NCI-H1694 treated with DMSO at 0.1 percent for 48 hours (cell line): Measurements from ENCODE around the gene FETUB.
"Not testable (repeated sequence)": the region's sequence is repeated elsewhere in the genome, so short reads cannot be mapped to it uniquely, and the experiment has no call there.

Source experiments
- DNase-seq: peaks from one replicate; lab custom pipeline; 2025; lab: John Stamatoyannopoulos, UW

Gene FETUB

DNA sequence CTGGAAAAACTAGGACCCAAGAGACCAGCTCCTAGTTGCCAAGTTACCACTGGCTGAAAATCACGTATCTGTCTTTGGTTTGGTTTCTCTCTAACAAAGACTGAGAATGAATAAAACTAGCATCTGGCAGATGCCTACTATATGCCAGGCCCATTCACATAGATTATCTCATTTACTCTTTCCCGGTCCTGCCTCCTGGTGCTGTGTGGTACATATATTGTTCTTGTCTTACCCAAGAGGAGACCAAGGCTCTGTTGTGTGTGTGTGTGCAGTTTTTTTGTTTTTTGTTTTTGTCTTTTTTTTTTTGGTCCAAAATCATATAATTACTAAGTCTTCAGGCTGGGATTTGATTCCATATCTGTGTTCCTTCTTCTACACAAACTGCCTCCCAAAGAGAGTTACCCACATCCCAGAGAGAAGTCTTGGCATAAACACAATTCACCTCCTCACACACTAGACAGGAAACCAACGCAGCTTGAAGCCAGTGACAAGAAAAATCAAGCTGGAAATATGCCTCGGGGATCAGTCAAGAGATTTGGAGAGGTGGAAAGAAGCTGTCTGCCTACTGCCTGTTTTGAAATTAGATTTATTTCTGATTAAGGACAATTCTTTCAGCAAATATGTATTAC is 26.4 kb upstream of the FETUB start:
- DNase-seq: no peak

DNA sequence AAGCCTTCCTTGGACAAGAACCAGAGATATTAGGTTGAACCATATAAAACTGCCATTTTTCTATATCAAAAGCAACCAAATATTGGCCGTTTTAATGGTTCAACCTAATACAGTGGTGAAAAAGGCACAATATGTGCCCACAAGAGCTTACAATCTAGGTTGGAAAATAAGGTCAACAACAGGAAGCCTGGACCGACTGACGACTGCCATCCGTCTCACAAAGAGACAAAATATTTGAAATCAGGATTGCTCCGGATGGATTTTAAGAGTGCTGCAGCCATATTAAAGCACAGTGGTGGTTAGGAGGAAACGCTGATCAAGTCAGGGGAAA is 26.0 kb upstream of the FETUB start:
- no peak for DNase-seq

DNA sequence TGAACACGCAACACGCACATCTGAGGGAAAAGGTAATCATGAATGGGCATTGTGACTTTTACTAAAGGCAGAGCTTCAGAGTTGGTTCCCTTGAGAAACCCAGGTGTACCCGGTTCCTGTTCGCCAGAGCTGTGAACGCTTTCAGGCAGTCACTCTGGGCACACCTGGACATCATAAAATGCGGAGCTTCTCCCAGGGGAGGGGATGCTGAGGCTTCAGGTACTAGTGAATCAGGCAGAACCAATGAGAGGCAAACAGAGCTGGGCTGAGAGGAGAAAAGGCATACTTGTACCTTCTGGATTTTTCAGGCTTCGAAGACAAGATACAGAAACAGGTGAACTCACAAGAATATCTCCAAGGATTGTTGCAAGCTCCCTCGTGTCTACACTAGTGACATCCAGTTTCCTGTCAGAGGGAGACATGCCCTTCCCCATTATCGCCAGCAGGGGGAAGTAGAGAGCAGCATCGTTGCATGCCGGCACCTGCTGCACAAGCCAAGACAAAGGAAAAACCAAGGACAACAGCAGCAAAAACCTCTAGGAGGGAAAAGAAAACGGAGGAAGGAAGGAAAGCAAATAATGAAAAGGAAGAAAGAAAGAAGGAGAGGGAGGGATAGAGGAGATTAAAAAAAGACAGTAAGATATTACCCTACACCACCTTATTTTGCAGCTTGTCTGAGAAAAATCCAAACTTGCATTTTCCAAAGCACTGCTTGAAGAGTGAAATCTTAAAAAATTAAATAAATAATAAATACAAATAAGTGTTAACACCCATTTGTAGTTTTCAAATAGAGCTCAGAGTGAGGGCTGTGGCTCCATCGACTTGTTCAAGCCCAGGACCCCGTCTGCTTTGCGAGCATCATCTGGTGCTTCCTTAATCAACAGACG is 25.4 kb upstream of the FETUB start:
- DNase-seq: peak; percentile 82

DNA sequence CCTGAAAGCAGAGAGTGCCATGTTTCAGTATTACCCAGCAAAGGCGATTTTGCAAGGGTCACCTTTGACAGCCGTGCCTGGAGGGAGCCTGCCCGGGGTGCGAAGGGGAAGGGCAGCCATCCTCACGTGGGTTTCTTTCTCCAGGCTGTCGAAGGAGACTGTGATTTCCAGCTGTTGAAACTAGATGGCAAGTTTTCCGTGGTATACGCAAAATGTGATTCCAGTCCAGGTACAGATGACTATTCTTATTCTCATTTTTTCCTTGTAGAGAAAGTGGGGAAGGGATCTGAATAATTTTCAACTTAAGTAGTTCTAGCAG is 23.9 kb upstream of the FETUB start:
- DNase-seq: no peak

DNA sequence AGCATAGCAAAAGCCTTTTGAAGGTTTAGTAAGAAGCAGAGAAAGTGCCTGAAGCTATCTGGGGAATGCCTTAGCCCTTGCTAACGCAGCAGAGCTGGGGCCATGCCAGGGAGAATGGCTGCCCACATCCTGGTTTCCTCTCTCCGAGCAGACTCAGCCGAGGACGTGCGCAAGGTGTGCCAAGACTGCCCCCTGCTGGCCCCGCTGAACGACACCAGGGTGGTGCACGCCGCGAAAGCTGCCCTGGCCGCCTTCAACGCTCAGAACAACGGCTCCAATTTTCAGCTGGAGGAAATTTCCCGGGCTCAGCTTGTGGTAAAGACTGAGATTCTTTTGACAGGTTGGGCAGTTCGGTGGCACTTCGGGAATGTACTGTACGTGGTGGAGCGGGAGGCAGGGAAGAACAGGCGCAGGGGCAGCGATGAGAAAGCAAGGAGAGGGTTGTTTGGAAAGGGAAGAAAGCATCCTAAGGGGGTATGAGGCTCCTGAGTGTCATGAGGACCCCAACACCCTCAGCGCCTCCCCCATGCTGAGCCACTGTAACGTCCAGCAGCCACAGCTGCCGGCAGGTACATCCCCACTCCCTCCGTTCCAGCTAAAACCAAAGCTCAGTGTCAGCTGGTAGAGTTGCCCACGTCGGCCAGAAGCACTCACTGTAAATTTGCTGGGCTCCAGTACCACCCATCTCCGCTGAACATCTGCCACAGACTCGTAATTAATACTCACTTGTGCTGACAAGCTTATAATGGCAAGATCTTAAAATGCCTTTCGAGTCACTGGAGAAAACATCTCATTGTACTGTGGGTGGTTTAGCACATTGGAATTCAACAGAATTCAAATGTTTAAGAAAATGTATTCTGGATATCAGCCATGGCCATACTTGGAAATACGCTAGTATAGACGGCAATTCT is 22.9 kb upstream of the FETUB start:
- peak; percentile 84 for DNase-seq

DNA sequence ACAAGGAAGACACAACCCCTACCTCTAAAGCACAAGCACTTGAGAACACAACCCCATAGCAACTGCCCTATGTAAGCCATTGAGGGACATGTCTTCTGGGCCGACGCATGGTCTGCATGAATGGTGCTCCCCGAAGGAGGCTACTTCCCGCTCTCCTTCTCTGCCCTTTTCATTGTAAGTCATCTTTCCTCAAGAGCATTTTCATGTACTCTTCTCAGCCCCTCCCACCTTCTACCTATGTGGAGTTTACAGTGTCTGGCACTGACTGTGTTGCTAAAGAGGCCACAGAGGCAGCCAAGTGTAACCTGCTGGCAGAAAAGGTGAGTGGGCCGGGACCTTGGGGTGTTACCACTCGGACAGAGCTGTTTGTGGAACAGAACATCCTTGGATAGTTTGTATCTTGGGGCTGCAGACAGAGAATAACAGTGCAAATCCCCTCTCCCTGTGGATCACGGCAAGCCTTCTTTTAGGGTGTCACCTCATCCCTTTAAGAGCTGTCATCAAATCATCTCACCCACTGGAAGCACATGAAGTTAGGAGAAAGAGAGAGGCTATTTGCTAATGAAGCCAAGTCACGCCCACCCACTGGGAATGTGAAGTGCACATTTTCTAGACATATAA is 21.8 kb upstream of the FETUB start:
- no peak for DNase-seq

DNA sequence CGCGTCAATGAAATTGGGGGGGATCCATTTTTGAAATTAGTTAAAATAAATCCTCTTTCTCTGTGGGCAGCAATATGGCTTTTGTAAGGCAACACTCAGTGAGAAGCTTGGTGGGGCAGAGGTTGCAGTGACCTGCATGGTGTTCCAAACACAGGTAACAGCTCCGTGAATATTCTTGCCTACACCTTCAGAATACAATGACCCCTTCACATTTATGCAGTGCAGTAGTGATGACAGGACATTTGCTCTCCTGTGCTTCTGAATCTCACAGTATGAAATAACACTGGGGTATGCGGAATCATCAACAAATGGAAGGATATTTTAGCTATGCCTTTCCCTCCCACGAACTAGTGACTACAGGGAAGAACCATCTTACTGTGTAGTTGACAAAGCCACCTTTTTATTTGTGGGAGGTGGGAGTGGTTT is 20.4 kb upstream of the FETUB start:
- no peak for DNase-seq

DNA sequence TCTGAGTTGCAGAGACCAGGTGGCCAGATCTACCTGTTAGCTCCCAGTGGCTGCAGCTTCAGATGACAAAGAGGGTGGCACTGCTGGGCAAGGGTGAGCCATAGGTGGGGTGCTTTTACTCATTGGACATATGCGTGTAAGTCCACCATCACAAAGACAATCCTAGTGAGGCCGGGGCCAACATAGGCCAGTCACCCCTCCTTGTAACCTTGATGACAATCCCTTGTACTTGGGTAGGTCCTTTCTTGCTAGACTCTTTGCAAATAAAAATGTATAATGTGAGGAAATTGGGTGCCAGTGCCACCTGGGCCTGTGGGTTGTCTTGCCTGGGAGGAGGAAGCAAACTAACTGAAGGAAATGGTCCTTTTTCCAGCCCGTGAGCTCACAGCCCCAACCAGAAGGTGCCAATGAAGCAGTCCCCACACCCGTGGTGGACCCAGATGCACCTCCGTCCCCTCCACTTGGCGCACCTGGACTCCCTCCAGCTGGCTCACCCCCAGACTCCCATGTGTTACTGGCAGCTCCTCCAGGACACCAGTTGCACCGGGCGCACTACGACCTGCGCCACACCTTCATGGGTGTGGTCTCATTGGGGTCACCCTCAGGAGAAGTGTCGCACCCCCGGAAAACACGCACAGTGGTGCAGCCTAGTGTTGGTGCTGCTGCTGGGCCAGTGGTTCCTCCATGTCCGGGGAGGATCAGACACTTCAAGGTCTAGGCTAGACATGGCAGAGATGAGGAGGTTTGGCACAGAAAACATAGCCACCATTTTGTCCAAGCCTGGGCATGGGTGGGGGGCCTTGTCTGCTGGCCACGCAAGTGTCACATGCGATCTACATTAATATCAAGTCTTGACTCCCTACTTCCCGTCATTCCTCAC is 19.7 kb upstream of the FETUB start:
- DNase-seq: no peak

DNA sequence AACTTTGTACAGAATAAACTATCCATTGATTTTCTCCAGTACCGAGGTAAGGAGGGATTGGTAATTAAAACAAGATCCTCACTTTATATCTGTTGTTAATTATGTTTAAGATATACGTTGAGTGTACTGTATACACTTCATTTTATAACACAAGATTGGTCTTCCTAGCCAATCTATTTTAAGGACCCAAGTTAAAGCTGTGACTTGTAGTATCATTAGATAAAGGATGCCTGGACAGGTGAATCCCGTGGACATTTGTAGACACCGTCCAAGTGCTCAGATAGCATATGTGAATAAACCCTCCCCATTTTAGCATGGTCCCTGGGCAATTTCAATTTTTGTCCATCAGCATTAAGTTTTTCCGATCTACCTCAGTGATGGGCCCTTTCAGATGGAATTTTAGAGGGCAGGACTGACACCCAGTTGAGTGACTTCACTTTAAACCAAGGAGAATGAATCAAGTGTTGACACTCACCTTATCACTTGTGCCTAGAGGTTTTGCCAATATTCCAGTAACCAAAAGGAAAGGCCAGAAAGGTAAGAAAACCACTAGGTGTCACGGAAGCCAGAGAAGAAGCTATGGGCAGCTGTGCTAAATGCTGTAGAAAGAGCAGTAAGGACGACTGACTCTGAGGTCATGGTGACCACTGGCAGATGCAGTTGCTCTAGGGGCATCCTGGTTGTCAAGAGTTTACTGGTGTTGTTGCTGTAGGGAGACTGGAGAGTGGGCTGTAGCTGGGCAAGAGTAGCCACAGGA is 18.1 kb upstream of the FETUB start:
- no peak for DNase-seq

DNA sequence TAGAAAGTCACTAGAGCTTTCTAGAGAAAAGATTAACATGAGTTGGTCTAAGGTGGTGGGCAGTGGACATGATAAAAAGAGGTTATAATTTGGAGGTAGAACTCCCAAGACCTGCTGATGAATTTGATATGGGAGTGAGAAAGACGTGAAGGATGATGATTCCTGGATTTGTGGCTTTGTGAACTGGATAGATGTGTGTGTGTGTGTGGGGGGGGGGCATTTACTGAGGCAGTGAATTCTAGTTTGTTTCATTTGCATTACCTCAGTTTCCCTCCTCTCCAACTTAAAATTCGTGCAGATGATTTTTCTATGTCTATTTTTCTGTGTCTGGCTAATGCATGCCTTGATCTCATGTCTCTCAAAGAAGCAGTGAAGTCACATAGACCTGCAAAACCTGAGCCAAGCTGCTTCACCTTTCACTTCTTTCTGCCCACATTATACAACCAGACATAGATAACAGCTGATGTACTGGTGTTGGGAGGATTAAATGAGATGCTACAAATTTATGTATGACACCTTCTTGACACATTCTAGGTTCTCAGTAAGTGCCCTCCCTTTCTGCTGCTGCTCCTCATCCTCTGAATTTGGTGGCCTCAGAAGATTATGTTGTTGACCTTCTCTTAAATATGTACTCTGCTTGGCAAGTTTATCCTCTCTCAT is 17.4 kb upstream of the FETUB start:
- no peak for DNase-seq

DNA sequence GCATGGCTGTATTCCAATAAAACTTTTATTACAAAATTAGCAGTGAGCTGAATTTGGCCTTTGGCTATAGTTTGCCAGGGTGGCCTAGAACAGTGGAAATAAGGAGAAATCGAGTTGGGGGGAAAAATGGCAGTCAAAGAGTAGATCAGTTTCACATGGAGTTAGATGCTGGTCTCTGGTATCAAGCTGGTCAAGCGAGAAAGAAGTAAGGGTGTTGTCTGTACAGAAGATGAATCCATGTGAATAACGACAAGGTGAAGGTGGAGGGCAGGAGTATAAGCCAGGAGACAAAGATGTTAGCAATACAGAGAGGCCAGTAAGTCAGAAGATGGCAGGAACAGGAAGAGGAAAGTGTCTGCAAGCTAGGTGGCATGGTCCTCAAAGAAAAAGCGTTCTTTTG is 15.6 kb upstream of the FETUB start:
- no peak for DNase-seq

DNA sequence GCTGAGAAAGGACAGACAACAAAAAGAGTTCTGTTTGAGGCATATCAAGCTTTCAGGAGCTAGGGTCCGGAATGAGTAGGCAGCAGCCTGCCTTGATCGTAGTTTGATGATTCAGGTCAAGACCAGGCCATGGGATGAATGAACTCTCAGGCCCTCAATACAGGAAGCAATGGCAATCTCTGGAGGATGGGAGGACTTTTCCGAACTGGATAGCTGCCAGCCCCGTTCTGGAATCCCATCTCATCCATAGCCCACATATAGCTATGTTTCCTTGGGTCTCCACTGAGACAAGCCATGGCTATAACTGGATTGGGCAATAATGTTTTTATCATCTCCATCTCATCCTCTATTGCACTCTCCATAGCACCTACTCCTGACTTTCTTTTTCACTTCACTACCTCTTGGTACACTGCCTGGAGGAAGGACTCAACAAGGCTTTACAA is 14.6 kb upstream of the FETUB start:
- DNase-seq: no peak

DNA sequence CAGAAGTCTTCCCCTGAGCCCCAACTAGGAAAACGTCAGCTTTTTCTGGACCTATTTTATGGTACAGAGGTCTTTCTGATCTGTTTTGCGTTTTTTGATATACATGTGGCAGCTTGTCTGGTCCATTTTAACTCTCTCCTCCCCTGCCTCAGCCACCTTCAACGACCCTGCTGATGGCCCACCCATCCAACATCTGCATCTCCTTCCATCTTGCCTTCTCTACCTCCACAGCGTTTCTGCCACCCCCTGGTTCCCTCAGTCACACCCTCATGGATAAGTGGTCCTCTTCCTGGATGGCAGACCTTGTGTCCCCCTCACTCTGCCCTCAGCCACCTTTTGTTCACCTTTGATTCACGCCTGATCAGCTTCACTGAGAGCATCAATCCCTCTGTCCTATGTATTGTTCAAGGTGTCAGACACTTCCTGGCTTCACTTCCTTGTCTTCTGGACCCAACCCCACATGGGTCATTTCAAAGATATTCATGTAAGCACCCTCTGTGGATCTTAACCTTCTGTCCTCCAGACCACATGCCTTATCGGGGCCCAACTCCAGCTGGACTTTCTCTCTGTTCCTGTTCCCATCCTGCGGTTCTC is 13.8 kb upstream of the FETUB start:
- no peak for DNase-seq

DNA sequence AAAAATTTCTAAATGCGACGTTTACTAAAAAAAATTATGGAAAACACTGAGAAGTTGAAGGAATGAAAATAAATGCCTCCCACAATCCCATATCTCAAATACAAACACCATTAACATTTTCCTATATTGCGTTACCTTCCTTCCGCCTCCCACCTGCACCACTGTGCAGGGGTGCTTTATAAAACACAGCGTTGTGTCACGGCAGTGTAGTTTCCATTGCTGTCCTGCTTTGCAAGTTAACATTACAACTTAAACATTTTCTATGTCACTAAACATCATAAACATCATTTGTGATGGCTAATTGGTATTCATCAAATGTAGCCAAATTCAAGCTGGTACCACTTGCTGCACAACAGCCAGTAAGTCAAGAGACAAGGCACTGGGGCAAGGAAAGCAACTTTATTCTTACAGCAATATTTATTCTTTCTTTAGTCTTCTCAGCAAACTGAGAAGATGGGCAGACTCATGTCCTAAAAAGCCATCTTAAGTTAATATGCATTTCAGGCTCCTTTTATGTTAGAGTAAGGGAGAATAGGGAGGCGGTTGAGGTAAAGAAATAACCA is 12.3 kb upstream of the FETUB start:
- DNase-seq: no peak

DNA sequence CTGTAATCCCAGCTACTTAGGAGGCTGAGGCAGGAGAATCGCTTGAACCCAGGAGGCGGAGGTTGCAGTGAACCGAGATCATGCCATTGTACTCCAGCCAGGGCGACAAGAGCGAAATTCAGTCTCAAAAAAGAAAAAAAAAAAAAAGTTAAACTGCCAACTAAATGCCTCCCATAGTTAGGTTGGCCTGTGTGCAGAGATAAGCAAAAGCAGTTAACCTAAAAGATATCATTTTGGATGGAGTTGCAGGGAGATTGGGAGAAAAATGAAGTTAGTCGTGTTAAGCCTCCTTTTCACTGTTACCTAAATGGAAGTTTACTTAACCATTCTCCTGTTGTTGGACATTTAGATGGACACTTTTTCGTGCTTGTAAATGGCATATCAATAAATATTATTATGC is 11.4 kb upstream of the FETUB start:
- no peak for DNase-seq

DNA sequence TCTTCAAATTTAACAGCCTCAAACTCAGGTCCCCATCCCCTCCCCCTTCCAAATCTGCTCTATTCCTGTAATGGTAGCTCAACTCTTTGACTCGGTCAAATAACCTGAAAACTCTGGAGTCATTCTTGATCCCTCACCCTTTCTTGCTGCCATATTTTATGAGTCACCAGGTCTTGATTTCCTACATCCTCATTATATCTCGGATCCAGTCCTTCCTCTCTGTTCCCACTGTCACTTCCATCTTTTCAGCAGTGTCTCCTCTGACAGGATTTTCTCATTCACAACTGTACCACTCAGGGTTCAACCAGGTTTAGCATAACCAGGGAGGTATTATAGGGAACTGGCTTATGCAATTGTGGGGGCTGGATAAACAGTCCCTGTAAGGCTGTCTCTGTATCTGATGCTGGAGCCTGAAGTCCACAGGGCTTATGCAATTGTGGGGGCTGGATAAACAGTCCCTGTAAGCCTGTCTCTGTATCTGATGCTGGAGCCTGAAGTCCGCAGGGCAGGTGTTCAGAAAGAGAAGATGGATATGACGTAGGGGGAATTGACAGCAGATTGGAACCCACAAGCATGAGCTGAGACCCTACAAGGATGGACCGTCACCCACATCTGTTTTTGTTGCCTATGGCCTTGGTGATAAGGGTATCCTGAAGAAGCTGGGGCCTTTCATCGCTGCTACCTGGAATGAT is 9.1 kb upstream of the FETUB start:
- DNase-seq: no peak

DNA sequence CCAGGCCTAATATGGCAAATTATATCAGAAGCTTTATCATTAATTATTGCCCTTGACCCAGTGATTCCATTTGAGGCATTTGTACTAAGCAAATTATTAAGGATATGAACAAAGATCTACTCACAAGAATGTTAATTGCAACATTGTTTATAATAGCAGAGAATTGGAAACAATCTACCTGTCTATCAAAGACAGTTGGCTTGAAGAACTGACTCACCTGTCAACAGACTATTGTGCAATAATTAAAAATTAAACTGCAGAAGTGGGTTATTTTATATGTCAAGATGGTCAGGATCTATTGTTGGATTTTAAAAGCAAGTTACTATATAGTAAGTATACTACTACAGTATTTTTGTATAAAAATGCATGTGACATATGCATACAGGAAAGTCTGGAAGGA is 6.7 kb upstream of the FETUB start:
- DNase-seq: no peak

DNA sequence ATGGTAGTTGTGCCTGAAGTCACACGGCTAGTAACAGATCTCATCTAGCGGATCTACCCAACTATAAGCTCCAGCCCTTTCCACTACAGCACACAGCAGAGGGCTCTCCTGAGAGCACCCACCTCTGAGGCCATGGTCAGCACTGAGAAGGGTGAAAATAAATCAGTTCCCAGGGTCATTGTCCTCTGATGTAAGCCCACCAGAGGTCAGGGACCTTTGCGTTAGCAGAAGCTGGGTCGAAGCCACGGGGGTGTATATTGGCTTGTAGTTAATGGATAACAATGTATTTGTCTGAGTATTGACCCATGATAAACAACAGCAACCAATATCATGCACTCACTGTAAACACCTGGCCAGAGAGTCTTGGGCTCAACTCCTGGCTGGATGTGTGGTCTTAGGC is 6.0 kb upstream of the FETUB start:
- DNase-seq: not testable (repeated sequence)

DNA sequence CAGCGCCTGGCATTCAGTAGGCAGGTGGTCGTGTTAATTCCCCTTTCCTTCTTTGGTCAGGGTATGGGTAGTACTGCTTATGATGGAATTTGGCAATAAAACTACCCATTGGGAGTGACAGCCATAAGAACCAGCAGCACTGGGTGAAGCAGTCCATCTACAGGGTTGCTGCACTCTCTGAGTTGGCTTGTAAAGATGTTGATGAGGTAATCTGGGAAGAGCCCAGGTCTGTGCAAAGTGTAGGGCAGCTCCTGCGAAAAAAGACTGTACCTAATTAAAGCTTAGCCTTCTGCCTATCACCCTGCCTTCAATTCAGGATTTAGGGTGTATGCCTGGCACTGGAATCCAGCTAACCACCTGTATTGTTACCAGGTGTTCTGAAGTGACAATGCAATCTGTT is 4.7 kb upstream of the FETUB start:
- DNase-seq: no peak
